HepG2 (cell line): ENCODE measurements around the gene WDR59. TPM values are rescaled to one million over a fixed set of nuclear protein-coding genes. Genes with fewer than 3 reads are reported as not detected.
"Not testable (repeated sequence)": the region's sequence is repeated elsewhere in the genome, so short reads cannot be mapped to it uniquely, and the experiment has no call there.

Experiments
- ARID3A ChIP-seq: IDR thresholded peaks from 2 replicates; pipeline ENCODE4 v1.6.1; 2012; ENCODE audit warnings: low read depth, low read length, improper control_type of control experiment
- CBX1 ChIP-seq: IDR thresholded peaks from one replicate; pipeline ENCODE4 v1.6.1; 2016; ENCODE audit warnings: antibody characterized with exemption, low read depth
- CEBPG ChIP-seq: IDR thresholded peaks from 2 replicates; pipeline ENCODE4 v1.6.1; 2016
- FOXA3 ChIP-seq: IDR thresholded peaks from 2 replicates; pipeline ENCODE4 v1.6.1; 2016; ENCODE audit warnings: missing genetic modification reagents, missing compliant biosample characterization
- FOXP1 ChIP-seq, 2 experiments: fragments of 450-650 bp in 1 of 2; IDR thresholded peaks; 2 replicates each; pipeline ENCODE4 v1.6.1; 2017 to 2018; ENCODE audit warnings: antibody characterized with exemption in 1 of 2
- FOXP4 ChIP-seq: sonication (generic); formaldehyde crosslinking; IDR thresholded peaks from 2 replicates; pipeline ENCODE4 v1.4.0; 2020; ENCODE audit warnings: missing genetic modification reagents
- GATAD2A ChIP-seq: IDR thresholded peaks from 2 replicates; pipeline ENCODE4 v1.6.1; 2016
- HDAC2 ChIP-seq: sonication (generic); formaldehyde crosslinking; IDR thresholded peaks from 2 replicates; pipeline ENCODE4 v1.4.0; 2020; ENCODE audit warnings: missing genetic modification reagents
- KDM1A ChIP-seq: IDR thresholded peaks from 2 replicates; pipeline ENCODE4 v1.6.1; 2016; ENCODE audit warnings: missing compliant biosample characterization
- KDM5B ChIP-seq: sonication (generic); formaldehyde crosslinking; IDR thresholded peaks from 2 replicates; pipeline ENCODE4 v1.4.0; 2020; ENCODE audit warnings: missing genetic modification reagents, mild to moderate bottlenecking, borderline replicate concordance
- ZFP82 ChIP-seq: sonication (generic); formaldehyde crosslinking; IDR thresholded peaks from 2 replicates; pipeline ENCODE4 v1.5.1; 2020; ENCODE audit warnings: mild to moderate bottlenecking, missing genetic modification reagents, borderline replicate concordance
- ZMYM2 ChIP-seq: sonication (generic); formaldehyde crosslinking; IDR thresholded peaks from 2 replicates; pipeline ENCODE4 v1.8.0; 2022; ENCODE audit warnings: mild to moderate bottlenecking, missing genetic modification reagents
- ZNF230 ChIP-seq: sonication (generic); formaldehyde crosslinking; IDR thresholded peaks from 2 replicates; pipeline ENCODE4 v1.4.0; 2020; ENCODE audit warnings: mild to moderate bottlenecking, missing genetic modification reagents
- ZNF335 ChIP-seq: sonication (generic); formaldehyde crosslinking; IDR thresholded peaks from 2 replicates; pipeline ENCODE4 v1.4.0; 2020; ENCODE audit warnings: missing genetic modification reagents
- ZNF644 ChIP-seq: IDR thresholded peaks from 2 replicates; pipeline ENCODE4 v1.6.1; 2016; ENCODE audit warnings: low read depth
- polyA plus RNA-seq, 8 experiments: library from polyadenylated mRNA; depleted of rRNA in 3 of 8; stranded (reverse) in 7 of 8; unstranded in 1 of 8; fragments of >200 nt; fragmentation: Illumina TruSeq in 4 of 8; extraction: Trizol in 4 of 8; gene quantifications; 2 replicates each; pipeline versions ENCODE4 v1.2.1 to v1.2.3, GENCODE V29; 2011 to 2016; ENCODE audit warnings: low read depth in 4 of 8, missing spikeins in 1 of 8, mixed read lengths in 1 of 8; ENCODE audit not compliant: insufficient read depth in 1 of 8
- total RNA-seq, 5 experiments: library from RNA; depleted of rRNA; stranded (reverse); fragments of >200 nt; fragmentation: Illumina TruSeq; extraction: Trizol; gene quantifications; 2 replicates each; pipeline ENCODE4 v1.2.3, GENCODE V29; 2016; ENCODE audit warnings: low read depth in 1 of 5

The WDR59 gene
- total and polyA plus RNA-seq, 2 of the 13 experiments (the other 11 are each of a cell fraction or from before 2014, with no cell fraction given): 65.2 to 306 TPM

- peak; percentile 53; the same call in 1 of the 2 replicates for TF ChIP-seq ARID3A
- 0 out of 2 replicates have a peak, but pooled peaks have one; percentile 54 for TF ChIP-seq ZNF230 (CRISPR knock-in tag)
- peak; percentile 67; the same call in 1 of the 2 replicates for TF ChIP-seq GATAD2A
- peak; percentile 75 for TF ChIP-seq FOXA3 (CRISPR knock-in tag)
- 0 out of 2 replicates have a peak, but pooled peaks have one; percentile 13 for TF ChIP-seq FOXP1 (IDR thresholded peaks at IDR 0.05)
- TF ChIP-seq FOXP1 (CRISPR knock-in tag; IDR thresholded peaks at IDR 0.05): not testable (repeated sequence)
- TF ChIP-seq KDM1A (CRISPR knock-in tag): peak; percentile 82; the same call in 1 of the 2 replicates
- TF ChIP-seq CEBPG (CRISPR knock-in tag): peak; percentile 81
- peak; percentile 45; the same call in 1 of the 2 replicates for TF ChIP-seq HDAC2 (CRISPR knock-in tag)
- TF ChIP-seq KDM5B (CRISPR knock-in tag): 0 out of 2 replicates have a peak, but pooled peaks have one; percentile 24
- 0 out of 2 replicates have a peak, but pooled peaks have one; percentile 46 for TF ChIP-seq ZFP82 (CRISPR knock-in tag)
- 0 out of 2 replicates have a peak, but pooled peaks have one; percentile 18 for TF ChIP-seq ZNF335 (CRISPR knock-in tag)
- peak; percentile 51 for TF ChIP-seq FOXP4 (CRISPR knock-in tag)
- TF ChIP-seq ZNF644: 0 out of 2 replicates have a peak, but pooled peaks have one; percentile 24
- TF ChIP-seq CBX1: peak; percentile 31
- peak; percentile 97 for TF ChIP-seq ZMYM2 (CRISPR knock-in tag)
- TF ChIP-seq, all 625 proteins: peak for 57; not testable (repeated sequence) for 568
Measured at GRCh38 chr16:75016451-75017081, 31.6 kb upstream of the WDR59 start (continued).
